Measurements from ENCODE around the gene NOP16. TPM values are rescaled to one million over a fixed set of nuclear protein-coding genes. Genes with fewer than 3 reads are reported as not detected.
A peak's percentile ranks its signal among the peaks of the same experiment; 100 is the strongest.

The NOP16 gene
- total RNA-seq, 6 donors from 2014 or later, result 3.1 to 25.4 (median 12.1) TPM

GRCh38 chr5:176371621-176372539 is 16.5 kb downstream of the NOP16 start:
- WGBS, 2 donors, result 90 to 94% methylated on average over 12 to 13 of the region's 13 CpGs
- Histone ChIP-seq H3K36me3 (peaks cover 0 to 20% (median 3%) of the 10 kb centered on the region in 4 donors), H3K9me3 (no peaks in the 10 kb centered on the region), H3K27me3 (no peaks in the 10 kb centered on the region), H3K4me3 (no peak overlapping the region), H3K4me1 (peaks cover 0 to 2% (median 0%) of the 10 kb centered on the region in 4 donors), H3K27ac (peak overlapping the region in 1 of 4 donors; percentile 8)
- TF ChIP-seq POLR2AphosphoS5 (IDR thresholded peaks at IDR 0.05) (no peak), EP300 (IDR thresholded peaks at IDR 0.05) (no peak), POLR2A (IDR thresholded peaks at IDR 0.05) (no peak), CTCF (IDR thresholded peaks at IDR 0.05) (no peak)
- DNase-seq (peak in 1 of 2 donors; percentile 24), ATAC-seq (ENCODE audit: low FRiP score in 2 of 2) (peak in 1 of 2 donors; percentile 5)

GRCh38 chr5:176369934-176370711 is 18.3 kb downstream of the NOP16 start:
- peaks cover 0 to 6% (median 0%) of the 10 kb centered on the region in 4 donors for H3K27me3 ChIP-seq
- DNase-seq (no peak), ATAC-seq (ENCODE audit: low FRiP score in 2 of 2) (no peak)
- peaks cover 0 to 20% (median 3%) of the 10 kb centered on the region in 4 donors for H3K36me3 ChIP-seq
- TF ChIP-seq EP300 (IDR thresholded peaks at IDR 0.05), result no peak
- no peak for TF ChIP-seq CTCF (IDR thresholded peaks at IDR 0.05)
- TF ChIP-seq POLR2AphosphoS5 (IDR thresholded peaks at IDR 0.05), result no peak
- no peak for TF ChIP-seq POLR2A (IDR thresholded peaks at IDR 0.05)
- H3K4me3 ChIP-seq, result no peak overlapping the region
- no peak overlapping the region for H3K27ac ChIP-seq
- WGBS, 2 donors, result 89% methylated on average over 8 of the region's 8 CpGs
- no peaks in the 10 kb centered on the region for H3K9me3 ChIP-seq
- peaks cover 7 to 13% (median 12%) of the 10 kb centered on the region in 4 donors for H3K4me1 ChIP-seq

- ATAC-seq (ENCODE audit: low FRiP score in 2 of 2) (no peak), DNase-seq (peak in 1 of 2 donors; percentile 67)
- peaks cover 11 to 20% (median 16%) of the 10 kb centered on the region in 4 donors for H3K4me1 ChIP-seq
- no peak overlapping the region for H3K4me3 ChIP-seq
- no peak for TF ChIP-seq POLR2AphosphoS5 (IDR thresholded peaks at IDR 0.05)
- no peak for TF ChIP-seq EP300 (IDR thresholded peaks at IDR 0.05)
- TF ChIP-seq POLR2A (IDR thresholded peaks at IDR 0.05), result no peak
- TF ChIP-seq CTCF (IDR thresholded peaks at IDR 0.05), result no peak
- H3K27me3 ChIP-seq, result peaks cover 0 to 6% (median 0%) of the 10 kb centered on the region in 4 donors
- WGBS, 2 donors, result 93 to 98% methylated on average over 8 to 13 of the region's 13 CpGs
- H3K27ac ChIP-seq, result no peak overlapping the region
- H3K9me3 ChIP-seq, result no peaks in the 10 kb centered on the region
- peaks cover 0 to 20% (median 3%) of the 10 kb centered on the region in 4 donors for H3K36me3 ChIP-seq
Observed at GRCh38 chr5:176368726-176369125, 19.7 kb downstream of the NOP16 start.

- Histone ChIP-seq H3K4me3 (peak overlapping the region; percentile 72 to 89 (median 84)), H3K27ac (peak overlapping the region in 1 of 4 donors; percentile 79), H3K9me3 (no peaks in the 10 kb centered on the region), H3K4me1 (peaks cover 11 to 26% (median 20%) of the 10 kb centered on the region in 4 donors), H3K27me3 (peaks cover 0 to 6% (median 0%) of the 10 kb centered on the region in 4 donors), H3K36me3 (peaks cover 0 to 13% (median 3%) of the 10 kb centered on the region in 4 donors)
- ATAC-seq (ENCODE audit: low FRiP score in 2 of 2) (no peak), DNase-seq (no peak)
- no peak for TF ChIP-seq EP300 (IDR thresholded peaks at IDR 0.05)
- no peak for TF ChIP-seq POLR2A (IDR thresholded peaks at IDR 0.05)
- no peak for TF ChIP-seq CTCF (IDR thresholded peaks at IDR 0.05)
- no peak for TF ChIP-seq POLR2AphosphoS5 (IDR thresholded peaks at IDR 0.05)
- 74 to 88% methylated on average over 16 to 38 of the region's 38 CpGs for WGBS, 2 donors
Observed at GRCh38 chr5:176366232-176366894, 22.0 kb downstream of the NOP16 start.

Measured in upper lobe of left lung (tissue), 6 donors.